Measurements from ENCODE around the gene TTLL10.

The TTLL10 gene

DNA sequence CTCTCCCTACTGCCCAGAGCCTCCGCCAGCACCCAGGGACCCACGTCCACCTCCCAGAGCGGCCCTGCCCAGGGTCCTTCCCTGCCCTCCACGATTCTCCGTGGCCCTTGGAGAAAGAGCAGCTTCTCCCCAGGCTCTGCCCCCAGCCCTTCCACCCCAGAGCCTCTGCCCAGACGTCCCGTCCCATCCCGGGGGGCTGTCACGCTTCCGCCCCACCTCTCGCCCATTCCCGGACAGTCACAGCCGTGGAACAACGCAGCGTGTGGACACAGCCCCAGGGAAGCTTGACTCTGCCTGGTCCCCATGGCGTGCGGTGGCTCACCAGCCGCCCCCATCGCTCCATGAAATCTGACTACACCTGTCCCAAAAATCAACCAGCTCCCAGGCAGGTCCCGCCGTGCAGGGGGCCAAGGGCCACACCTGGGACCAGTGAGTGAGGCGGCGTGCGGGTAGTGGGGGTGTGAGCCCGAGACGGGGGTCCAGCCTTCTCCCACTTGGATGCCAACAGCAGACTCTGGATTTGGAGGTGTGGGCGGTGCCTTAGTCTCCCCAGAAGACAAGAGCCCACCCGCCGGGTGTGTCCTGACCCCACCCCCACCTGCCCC is 12.5 kb upstream of the TTLL10 start:
- no peak for DNase-seq

DNA sequence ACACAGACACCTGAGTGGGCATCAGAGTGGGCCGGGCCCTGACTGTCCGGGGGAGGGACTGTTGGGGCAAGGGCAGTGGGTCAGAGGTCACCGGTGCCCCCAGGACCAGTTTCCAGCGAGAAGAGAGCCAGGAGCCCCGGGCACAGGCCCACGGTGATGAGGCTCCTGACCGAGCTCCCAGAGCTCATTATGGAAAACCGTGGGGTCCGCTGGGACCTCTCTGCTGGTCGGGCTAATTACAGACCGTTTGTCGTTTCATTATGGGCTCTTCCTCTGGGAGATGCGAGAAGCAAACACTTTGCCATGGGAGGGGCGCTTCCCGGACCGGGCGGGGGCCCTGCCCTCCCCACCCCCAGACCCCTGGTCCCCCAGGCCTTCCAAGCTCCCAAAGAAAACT is 12.0 kb upstream of the TTLL10 start:
- DNase-seq = no peak

GRCh38 chr1:1162597-1163537 is 10.8 kb upstream of the TTLL10 start:
- no peak for DNase-seq

DNA sequence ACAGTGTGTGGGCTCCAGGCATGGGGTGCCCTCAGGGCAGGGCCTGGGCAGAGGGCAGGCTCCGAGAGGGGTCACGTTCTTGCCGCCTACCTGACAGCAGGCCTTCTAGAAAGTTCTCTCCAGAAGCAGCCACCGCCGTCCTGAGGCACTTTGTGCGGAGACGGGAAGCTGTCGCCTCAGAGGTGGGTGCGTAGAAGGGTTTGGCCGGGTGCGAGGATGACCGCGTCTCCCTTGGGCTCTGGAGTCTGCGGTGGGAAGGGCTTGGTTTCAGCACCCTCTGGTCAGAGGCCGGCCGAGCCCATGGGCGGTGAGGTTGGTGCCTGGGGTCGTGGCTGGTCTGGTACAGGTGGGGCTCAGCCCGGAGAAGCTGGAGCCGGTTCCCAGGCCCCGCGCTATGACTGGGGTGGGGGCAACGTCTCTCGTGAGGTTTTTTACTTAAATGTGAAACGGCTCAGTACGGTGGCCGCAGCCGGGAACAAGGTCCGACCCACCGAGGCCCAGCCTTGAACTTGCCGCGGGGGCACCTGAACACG is 10.1 kb upstream of the TTLL10 start:
- DNase-seq = no peak

DNA sequence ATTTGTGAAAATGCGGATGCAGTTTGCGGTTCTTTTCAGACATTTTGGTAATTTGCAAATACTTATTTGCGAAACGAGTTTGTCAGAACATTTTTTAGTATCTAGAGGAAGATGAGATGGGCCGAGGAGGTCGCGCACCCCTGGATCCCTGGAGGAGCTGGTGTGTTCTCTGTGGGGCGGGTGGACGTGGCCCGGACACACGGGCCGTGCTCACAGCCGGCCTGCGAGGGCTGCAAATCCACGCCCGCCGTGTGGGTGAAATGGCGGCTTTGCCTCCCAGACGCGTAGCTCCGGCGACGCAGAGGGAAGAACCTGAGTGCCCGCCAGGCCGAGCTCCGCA is 9.3 kb upstream of the TTLL10 start:
- no peak for DNase-seq

GRCh38 chr1:1164701-1165451 is 8.8 kb upstream of the TTLL10 start:
- DNase-seq = no peak

- no peak for DNase-seq
These were observed 8.2 kb upstream of the TTLL10 start for GRCh38 chr1:1165485-1165884.

GRCh38 chr1:1165900-1166421 is 7.7 kb upstream of the TTLL10 start:
- no peak for DNase-seq

GRCh38 chr1:1166642-1167397 is 6.9 kb upstream of the TTLL10 start:
- no peak for DNase-seq

GRCh38 chr1:1167398-1167821 is 6.3 kb upstream of the TTLL10 start:
- DNase-seq = no peak

DNA sequence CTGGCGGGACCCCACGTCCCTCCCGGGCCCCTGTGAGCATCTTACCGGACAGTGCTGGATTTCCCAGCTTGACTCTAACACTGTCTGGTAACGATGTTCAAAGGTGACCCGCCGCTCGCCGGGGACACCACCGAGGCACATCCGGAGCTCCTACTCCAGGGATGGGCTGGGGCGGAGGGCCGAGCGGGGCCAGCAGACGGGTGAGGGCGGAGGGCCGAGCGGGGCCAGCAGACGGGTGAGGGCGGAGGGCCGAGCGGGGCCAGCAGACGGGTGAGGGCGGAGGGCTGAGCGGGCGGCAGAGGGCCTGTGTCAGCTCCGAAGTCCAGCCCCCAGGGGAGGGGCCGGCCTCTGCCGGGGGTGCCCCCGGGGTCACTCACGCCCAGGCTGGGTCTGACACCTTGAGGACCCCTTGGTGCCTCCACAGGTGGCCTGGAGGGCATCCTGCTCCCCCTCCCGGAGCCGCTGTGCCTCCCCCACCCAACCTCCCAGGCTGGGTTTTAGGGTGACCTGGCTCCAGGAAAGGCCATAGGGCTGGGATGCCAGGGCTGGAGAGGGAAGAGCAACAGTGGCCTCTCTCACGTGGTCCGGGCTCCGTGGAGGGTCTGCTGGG is 5.7 kb upstream of the TTLL10 start:
- no peak for DNase-seq

- no peak for DNase-seq
These were observed 4.9 kb upstream of the TTLL10 start for GRCh38 chr1:1168451-1169411.

DNA sequence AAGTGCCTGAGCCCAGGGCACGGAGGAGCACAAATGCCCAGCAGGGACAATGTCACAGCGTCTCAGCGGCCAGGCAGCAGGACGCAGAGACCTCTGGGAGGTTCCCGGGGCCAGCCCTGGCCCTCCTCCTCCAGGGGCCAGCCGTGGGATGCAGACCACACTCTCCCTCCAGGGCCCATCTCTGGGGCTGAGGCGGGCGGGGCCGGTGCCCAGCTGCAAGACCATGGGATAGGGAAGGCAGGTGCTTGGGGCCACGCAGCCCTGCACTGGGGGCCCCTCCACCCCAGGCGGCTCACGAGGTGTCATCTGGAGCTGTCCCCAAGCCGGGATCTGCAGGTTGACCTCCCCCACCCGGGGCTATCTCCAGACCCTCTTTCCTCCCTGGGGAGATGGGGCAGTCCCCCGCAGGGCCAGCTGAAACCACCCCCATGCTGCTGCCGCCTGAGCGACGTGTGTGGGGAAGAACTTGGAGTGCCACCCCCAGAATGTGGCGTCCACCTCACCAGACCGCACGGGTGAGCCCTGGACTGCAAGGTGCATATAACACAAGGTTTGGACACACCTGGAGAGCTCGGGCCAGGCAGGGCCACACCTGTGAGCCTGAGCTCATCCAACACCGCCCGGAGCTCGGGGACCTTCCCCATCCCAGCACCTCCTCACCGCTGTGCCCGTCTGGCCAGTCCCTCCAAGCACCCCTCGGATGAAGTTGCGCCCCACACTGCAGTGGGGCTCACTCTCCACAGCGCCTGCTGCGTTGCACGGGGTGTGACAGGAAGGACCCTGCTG is 4.1 kb upstream of the TTLL10 start:
- DNase-seq = no peak

DNA sequence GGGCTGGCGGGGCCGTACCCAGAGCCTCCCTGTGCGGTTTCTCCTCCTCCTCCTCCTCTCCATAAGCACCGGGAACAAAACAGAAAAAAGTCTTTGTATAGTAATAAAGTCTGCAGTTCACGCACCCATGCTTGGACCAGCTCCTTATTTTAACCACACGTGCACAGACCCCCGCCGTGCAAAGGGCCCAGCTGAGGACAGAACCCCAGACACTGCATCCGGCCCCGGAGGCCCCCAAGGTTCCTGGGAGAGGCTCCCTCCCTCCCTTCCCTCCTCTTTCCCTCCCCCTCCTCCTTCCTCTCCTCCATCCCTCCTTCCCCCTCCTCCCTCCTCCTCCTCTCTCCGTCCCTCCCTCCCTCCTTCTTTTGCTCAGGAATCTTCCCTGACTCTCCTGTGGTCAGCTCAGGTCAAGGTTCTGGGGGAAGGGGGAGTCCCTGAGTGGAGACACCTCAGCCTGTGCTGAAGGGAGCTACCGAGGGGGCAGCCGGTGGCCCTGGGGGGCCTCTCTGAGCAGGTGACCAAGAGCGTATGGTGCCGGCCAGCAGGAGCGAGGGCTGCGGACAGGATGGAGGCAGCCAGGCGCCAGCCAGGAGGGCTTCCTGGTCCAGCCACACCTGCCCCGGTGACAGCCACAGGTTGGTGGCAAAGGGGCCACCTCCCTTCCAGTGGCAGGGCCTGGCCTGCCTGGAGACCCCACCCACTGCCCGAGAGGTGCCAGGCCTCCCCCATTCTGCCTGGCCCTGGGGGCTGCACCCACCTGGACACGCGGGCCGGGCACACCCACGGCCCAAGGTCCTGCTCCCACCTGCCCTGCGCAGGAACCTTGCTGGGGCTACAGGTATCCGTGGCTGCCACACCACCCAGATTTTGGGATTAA is 3.2 kb upstream of the TTLL10 start:
- DNase-seq = no peak

DNA sequence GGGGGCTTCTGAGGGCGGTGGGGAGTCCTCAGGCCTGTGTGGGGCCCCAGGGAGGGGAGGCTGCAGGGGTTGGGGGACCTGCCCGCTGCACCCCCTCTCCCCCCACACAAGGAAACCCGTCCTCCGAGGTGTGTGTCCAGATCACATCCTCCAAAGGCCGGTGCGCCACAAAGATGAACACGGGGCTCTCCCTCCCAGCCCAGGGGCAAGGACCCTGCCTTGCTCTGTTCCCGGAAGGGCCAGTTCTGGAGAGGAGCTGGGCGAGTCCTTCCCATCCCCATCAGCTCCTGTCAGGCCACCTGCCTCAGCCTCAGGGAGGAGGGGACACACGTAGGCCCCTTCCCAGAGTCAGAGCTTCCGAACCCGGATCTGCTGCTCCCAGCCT is 2.5 kb upstream of the TTLL10 start:
- DNase-seq = no peak

DNA sequence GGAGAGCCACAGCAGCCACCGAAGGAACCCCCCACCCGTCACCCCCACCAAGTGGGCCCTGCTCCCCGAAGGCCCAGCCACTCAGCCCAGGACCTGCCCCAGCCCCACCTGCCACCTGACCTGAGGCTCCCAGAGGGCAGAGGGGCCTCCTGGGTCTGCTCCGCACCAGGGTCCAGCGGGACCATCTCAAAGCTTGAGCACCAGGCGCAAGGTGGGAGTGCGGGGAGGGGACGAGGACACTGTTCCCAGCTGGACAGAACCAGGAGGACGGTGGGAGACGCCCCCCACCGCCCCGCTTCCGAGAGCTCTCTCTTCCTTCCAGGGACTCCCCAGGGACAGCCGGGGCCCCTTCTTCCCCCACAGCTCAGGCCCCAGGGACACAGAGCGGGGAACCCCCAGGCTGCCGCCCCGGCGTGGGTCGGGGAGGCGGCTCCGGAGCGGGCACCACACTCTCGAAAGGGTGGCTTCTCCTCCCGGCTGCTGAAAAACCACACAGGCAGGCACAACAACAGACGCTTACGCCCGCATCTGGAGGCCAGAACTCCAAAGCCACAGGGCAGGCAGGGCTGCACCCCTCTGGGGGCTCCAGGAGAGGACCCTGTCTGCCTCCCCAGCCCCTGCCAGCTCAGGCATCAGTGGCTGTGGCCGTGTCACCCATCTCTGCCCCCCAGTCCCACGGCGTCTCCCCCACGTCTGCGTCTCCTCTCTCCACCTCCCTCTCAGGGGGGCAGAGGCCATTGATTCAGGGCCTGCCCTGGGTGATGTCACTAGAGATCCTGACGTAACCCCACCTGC is 1.9 kb upstream of the TTLL10 start:
- DNase-seq = no peak

DNA sequence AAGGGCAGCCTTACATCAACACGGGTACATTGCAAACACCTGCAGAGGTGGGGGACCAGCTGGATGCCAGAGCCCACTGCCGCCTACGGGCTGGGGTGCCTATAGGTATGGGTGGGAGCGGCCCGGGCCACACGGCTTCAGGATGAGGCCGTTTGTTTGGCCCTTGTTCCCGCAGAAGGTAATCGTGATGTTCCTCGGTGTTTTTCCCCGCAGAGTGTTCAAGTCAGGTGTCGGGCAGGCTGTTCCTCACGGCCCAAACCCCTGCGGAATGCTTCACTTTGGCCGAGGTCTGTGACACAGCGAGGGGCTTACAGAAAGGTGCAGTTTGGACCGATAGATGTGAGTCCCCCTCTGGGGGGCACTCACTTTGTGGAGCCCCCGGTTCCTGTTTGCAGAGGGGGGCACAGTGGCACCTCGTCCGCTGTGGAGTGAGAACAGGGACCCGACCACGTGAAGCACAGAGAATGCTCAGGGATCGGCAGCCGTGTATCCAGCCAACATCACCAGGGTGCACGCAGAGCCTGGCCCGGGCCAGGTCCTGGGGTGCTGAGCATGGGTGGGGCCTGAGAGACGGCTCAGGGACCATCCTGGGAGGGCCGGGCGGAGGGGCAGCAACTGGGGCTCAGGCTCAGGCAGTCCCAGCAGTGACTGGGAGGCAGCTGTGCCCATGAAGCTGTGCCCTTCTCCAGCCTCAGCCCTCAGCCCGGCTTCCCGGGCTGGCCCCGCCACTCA is 453 bp upstream of the TTLL10 start:
- DNase-seq = no peak

All from EL (cell line).